WERI-Rb-1 (cell line): ENCODE results near the gene GKAP1.
A peak's percentile ranks its signal among the peaks of the same experiment; 100 is the strongest.
"Not testable (repeated sequence)": the region's sequence is repeated elsewhere in the genome, so short reads cannot be mapped to it uniquely, and the experiment has no call there.

Source experiments
- DNase-seq: peaks from one replicate; pipeline ENCODE4 v3.0.0-alpha.2; 2020
- H3K27ac ChIP-seq: fragments of 250-450 bp; sonication (Bioruptor Pico); 2 replicates; pipeline ENCODE4 v1.5.1; 2020; ENCODE audit warnings: mild to moderate bottlenecking, moderate library complexity
- H3K27me3 ChIP-seq: fragments of 250-450 bp; sonication (Bioruptor Pico); 2 replicates; pipeline ENCODE4 v1.5.1; 2021; ENCODE audit warnings: mild to moderate bottlenecking, low read depth, moderate library complexity; ENCODE audit not compliant: insufficient read depth, severe bottlenecking
- H3K36me3 ChIP-seq: fragments of 250-450 bp; sonication (Bioruptor Pico); 2 replicates; pipeline ENCODE4 v1.5.1; 2020; ENCODE audit warnings: mild to moderate bottlenecking, moderate library complexity
- H3K4me3 ChIP-seq: 2 replicates; pipeline ENCODE4 v1.5.1; 2011; ENCODE audit warnings: low read depth, mild to moderate bottlenecking, control low read depth, low read length
- H3K9me3 ChIP-seq: fragments of 250-450 bp; sonication (Bioruptor Pico); 2 replicates; pipeline ENCODE4 v1.5.1; 2021; ENCODE audit warnings: mild to moderate bottlenecking, moderate library complexity; ENCODE audit not compliant: severe bottlenecking
- TF ChIP-seq, protein P1 (sequence below): IDR thresholded peaks from 2 replicates; pipeline ENCODE4 v1.5.1; 2011; ENCODE audit warnings: low read depth, mild to moderate bottlenecking, control low read depth, inconsistent platforms, low read length

The GKAP1 gene

GRCh38 chr9:83708515-83709158 lies 108.9 kb downstream of the GKAP1 start:
- Histone ChIP-seq H3K9me3 (no peaks in the 10 kb centered on the region), H3K36me3 (peaks cover 11% of the 10 kb centered on the region), H3K27ac (peak overlapping the region; percentile 100), H3K27me3 (no peaks in the 10 kb centered on the region), H3K4me3 (peak overlapping the region; percentile 88)
- TF ChIP-seq, protein P1, sequence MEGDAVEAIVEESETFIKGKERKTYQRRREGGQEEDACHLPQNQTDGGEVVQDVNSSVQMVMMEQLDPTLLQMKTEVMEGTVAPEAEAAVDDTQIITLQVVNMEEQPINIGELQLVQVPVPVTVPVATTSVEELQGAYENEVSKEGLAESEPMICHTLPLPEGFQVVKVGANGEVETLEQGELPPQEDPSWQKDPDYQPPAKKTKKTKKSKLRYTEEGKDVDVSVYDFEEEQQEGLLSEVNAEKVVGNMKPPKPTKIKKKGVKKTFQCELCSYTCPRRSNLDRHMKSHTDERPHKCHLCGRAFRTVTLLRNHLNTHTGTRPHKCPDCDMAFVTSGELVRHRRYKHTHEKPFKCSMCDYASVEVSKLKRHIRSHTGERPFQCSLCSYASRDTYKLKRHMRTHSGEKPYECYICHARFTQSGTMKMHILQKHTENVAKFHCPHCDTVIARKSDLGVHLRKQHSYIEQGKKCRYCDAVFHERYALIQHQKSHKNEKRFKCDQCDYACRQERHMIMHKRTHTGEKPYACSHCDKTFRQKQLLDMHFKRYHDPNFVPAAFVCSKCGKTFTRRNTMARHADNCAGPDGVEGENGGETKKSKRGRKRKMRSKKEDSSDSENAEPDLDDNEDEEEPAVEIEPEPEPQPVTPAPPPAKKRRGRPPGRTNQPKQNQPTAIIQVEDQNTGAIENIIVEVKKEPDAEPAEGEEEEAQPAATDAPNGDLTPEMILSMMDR = peak; percentile 34; the same call in 1 of the 2 replicates
- peak; percentile 74 for DNase-seq

DNA sequence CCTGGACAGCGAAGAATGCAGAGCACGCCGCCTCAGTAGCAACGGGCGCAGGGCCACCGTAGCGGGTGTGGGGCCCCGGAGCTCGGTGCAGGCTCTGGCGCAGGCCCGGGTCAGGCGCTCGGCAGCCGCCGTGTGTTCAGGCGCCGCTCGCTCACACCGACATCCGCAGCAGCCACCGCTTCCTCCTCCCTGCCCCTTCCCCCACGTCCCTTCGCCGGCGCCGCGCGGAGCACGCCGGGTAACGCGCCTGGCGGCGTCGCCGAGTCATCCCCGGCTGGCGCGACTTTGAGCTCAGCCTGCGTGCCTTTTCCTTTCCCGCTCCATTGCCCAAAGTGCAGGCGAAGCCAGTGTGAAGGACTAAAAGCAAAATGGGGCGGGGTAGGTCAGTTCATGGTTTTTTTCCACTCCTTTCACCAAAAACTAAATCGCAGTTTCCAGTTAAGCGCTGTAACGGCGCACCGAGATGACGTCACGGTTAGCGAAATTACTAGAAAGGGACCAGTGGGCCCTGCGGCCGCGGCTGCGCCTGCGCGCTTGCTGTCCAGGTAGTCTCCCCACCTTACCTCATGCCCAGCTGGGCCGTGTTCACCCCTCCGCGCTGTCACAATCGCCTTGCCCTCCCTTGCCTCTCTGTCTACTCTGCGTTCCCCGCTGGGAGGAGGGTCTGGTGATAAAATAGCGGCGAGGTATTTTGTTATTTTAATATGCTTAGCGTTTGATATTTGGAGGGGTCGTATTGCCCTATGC lies 109.6 kb downstream of the GKAP1 start, which contains the start of gene UBQLN1:
Gene UBQLN1, minus strand, starts transcription at position 191 of the 747 bp plus-strand sequence. CDS start 279 bp downstream, outside the sequence.
- H3K9me3 ChIP-seq = no peaks in the 10 kb centered on the region
- peak within 1 kb of the TSS; percentile 88 for H3K4me3 ChIP-seq
- TF ChIP-seq, protein P1 = no peak
- peak within 1 kb of the TSS; percentile 100 for H3K27ac ChIP-seq
- peak; percentile 92 for DNase-seq
- no peaks in the 10 kb centered on the region for H3K27me3 ChIP-seq
- peaks cover 14% of the 10 kb centered on the region for H3K36me3 ChIP-seq

GRCh38 chr9:83707518-83707767 lies 110.1 kb downstream of the GKAP1 start:
- H3K27me3 ChIP-seq = no peaks in the 10 kb centered on the region
- peak overlapping the region; percentile 100 for H3K27ac ChIP-seq
- H3K36me3 ChIP-seq = peaks cover 14% of the 10 kb centered on the region
- DNase-seq = no peak
- peak overlapping the region; percentile 88 for H3K4me3 ChIP-seq
- TF ChIP-seq, protein P1 = no peak
- no peaks in the 10 kb centered on the region for H3K9me3 ChIP-seq

GRCh38 chr9:83706676-83707517 lies 110.7 kb downstream of the GKAP1 start:
- peak; percentile 51 for DNase-seq
- Histone ChIP-seq H3K27ac (peak overlapping the region; percentile 100), H3K36me3 (peaks cover 14% of the 10 kb centered on the region), H3K4me3 (peak overlapping the region; percentile 88), H3K27me3 (no peaks in the 10 kb centered on the region), H3K9me3 (no peaks in the 10 kb centered on the region)
- TF ChIP-seq, protein P1 = no peak

GRCh38 chr9:83705219-83705651 lies 112.3 kb downstream of the GKAP1 start:
- H3K4me3 ChIP-seq, H3K9me3 ChIP-seq, H3K27ac ChIP-seq, H3K27me3 ChIP-seq, DNase-seq: not testable (repeated sequence)
- peaks cover 14% of the 10 kb centered on the region for H3K36me3 ChIP-seq

- Histone ChIP-seq H3K27ac (no peak overlapping the region), H3K9me3 (no peaks in the 10 kb centered on the region), H3K36me3 (peaks cover 10% of the 10 kb centered on the region; the same call in 1 of the 2 replicates), H3K4me3 (no peak overlapping the region), H3K27me3 (no peaks in the 10 kb centered on the region)
- no peak for DNase-seq
- TF ChIP-seq, protein P1 = no peak
These were observed 115.8 kb downstream of the GKAP1 start for GRCh38 chr9:83701769-83702168.
